GM12878 (cell line): ENCODE measurements around the gene CFAP57. TPM values are rescaled to one million over a fixed set of nuclear protein-coding genes. Genes with fewer than 3 reads are reported as not detected.

ENCODE experiments used
- ASH2L ChIP-seq: fragments of 300-600, 200-600 bp; sonication (generic); IDR thresholded peaks from 2 replicates; pipeline ENCODE4 v1.6.1; 2017; ENCODE audit warnings: low read depth, mild to moderate bottlenecking, borderline replicate concordance
- CBX5 ChIP-seq: sonication (generic); IDR thresholded peaks from 2 replicates; pipeline ENCODE4 v1.6.1; 2016; ENCODE audit warnings: low read depth, moderate library complexity, mild to moderate bottlenecking, inconsistent platforms
- LARP7 ChIP-seq: fragments of 450-650 bp; IDR thresholded peaks from 2 replicates; pipeline ENCODE4 v1.6.1; 2017; ENCODE audit warnings: mild to moderate bottlenecking
- MAX ChIP-seq: IDR thresholded peaks from 2 replicates; pipeline ENCODE4 v1.6.1; 2012; ENCODE audit warnings: low read depth, low read length, improper control_type of control experiment
- MYC ChIP-seq: IDR thresholded peaks from 2 replicates; pipeline ENCODE4 v1.6.1; 2011; ENCODE audit warnings: mild to moderate bottlenecking, low read length, moderate library complexity, inconsistent platforms; ENCODE audit not compliant: insufficient read depth, insufficient replicate concordance, insufficient read length, severe bottlenecking
- NFYB ChIP-seq: IDR thresholded peaks from 2 replicates; pipeline ENCODE4 v1.6.1; 2011; ENCODE audit warnings: low read depth, mild to moderate bottlenecking, low read length, improper control_type of control experiment, moderate library complexity; ENCODE audit not compliant: insufficient read depth
- RBBP5 ChIP-seq: fragments of 200-600 bp; sonication (generic); conservative IDR thresholded peaks from 2 replicates; pipeline ENCODE4 v1.6.1; 2016
- SKIL ChIP-seq: fragments of 450-650 bp; IDR thresholded peaks from 2 replicates; pipeline ENCODE4 v1.6.1; 2017; ENCODE audit warnings: mild to moderate bottlenecking, low read depth, inconsistent platforms; ENCODE audit not compliant: poor library complexity, severe bottlenecking
- SRF ChIP-seq, 2 experiments: IDR thresholded peaks; 2 replicates each; pipeline ENCODE4 v1.6.1; 2011; ENCODE audit warnings: low read depth in 2 of 2, low read length in 2 of 2, mild to moderate bottlenecking in 1 of 2, moderate library complexity in 1 of 2
- ZBTB11 ChIP-seq: fragments of 450-650 bp; formaldehyde crosslinking; IDR thresholded peaks from 2 replicates; pipeline ENCODE4 v1.5.0; 2022; ENCODE audit warnings: mild to moderate bottlenecking, missing genetic modification characterization
- ZNF24 ChIP-seq: fragments of 450-650 bp; IDR thresholded peaks from 2 replicates; pipeline ENCODE4 v1.6.1; 2017; ENCODE audit warnings: antibody characterized with exemption, mild to moderate bottlenecking
- polyA plus RNA-seq, 11 experiments: library from polyadenylated mRNA; depleted of rRNA in 4 of 11; unstranded in 6 of 11; stranded (reverse) in 5 of 11; fragments of >200 nt; fragmentation: Nextera tagmentation in 4 of 11; fragmentation: Illumina TruSeq in 1 of 11; extraction: Ambion mirVana in 4 of 11; extraction: Trizol in 1 of 11; gene quantifications; 1 replicate in 1 of 11; 2 replicates in 10 of 11; pipeline versions ENCODE4 v1.2.1 to v1.2.3, GENCODE V29; 2011 to 2016; ENCODE audit warnings: inconsistent platforms in 2 of 11, missing spikeins in 2 of 11, low read depth in 1 of 11
- total RNA-seq, 4 experiments: library from RNA; depleted of rRNA in 3 of 4; stranded (reverse); fragments of >200 nt in 3 of 4; fragmentation: Illumina TruSeq in 1 of 4; extraction: Trizol in 1 of 4; gene quantifications; 2 replicates each; pipeline versions ENCODE4 v1.2.1 to v1.2.3, GENCODE V29; 2013 to 2021

The CFAP57 gene
- total and polyA plus RNA-seq, 10 of the 15 experiments (the other 5 are each of a cell fraction or from before 2014, with no cell fraction given): 0.45 to 4.8 (median 1.3) TPM

- no peak for TF ChIP-seq ZBTB11 (CRISPR knock-in tag)
- no peak for TF ChIP-seq RBBP5
- no peak for TF ChIP-seq CBX5
- TF ChIP-seq MYC: no peak
- no peak for TF ChIP-seq LARP7
- no peak for TF ChIP-seq MAX
- TF ChIP-seq ASH2L: no peak
- TF ChIP-seq ZNF24: no peak
- no peak for TF ChIP-seq NFYB
- TF ChIP-seq SKIL: no peak
- TF ChIP-seq SRF (IDR thresholded peaks at IDR 0.05; ENCODE audit: low read depth in 2 of 2, low read length in 2 of 2): no peak
Observed at GRCh38 chr1:43286115-43286514, 114.0 kb downstream of the CFAP57 start (continued).
